ENCODE measurements around the gene MAGI1.

GRCh38 chr3:65787340-65787739 lies 251.4 kb downstream of the MAGI1 start:
- TF ChIP-seq POLR2A (IDR thresholded peaks at IDR 0.05) (no peak), CTCF (IDR thresholded peaks at IDR 0.05 in 8 of 11, conservative IDR thresholded peaks at IDR 0.05 in 3 of 11) (no peak), POLR2AphosphoS5 (IDR thresholded peaks at IDR 0.05) (peak in 1 of 3 donors; percentile 43)
